NCI-H2196 (cell line): ENCODE data around the gene CA11.

Experiments used
- DNase-seq: peaks from one replicate; lab custom pipeline; 2025; ENCODE audit not compliant: unreplicated experiment; lab: John Stamatoyannopoulos, UW

Gene CA11

GRCh38 chr19:48614436-48615230, 31.4 kb downstream of the CA11 start, which contains the start of gene FAM83E:
TSS of gene FAM83E (minus strand) at chr19:48615076. CDS start at chr19:48613372, 1,704 bp downstream.
- DNase-seq = no peak

- DNase-seq = no peak
Observed at GRCh38 chr19:48613852-48614435, 32.0 kb downstream of the CA11 start.

GRCh38 chr19:48613024-48613851, 32.7 kb downstream of the CA11 start:
- no peak for DNase-seq

GRCh38 chr19:48611872-48612271, 34.1 kb downstream of the CA11 start:
- DNase-seq = no peak

- DNase-seq = no peak
Observed at GRCh38 chr19:48609571-48610108, 36.3 kb downstream of the CA11 start.

- peak; percentile 52 for DNase-seq
Observed at GRCh38 chr19:48608798-48609263, 37.2 kb downstream of the CA11 start.

- DNase-seq = no peak
Observed at GRCh38 chr19:48607359-48607755, 38.6 kb downstream of the CA11 start.

GRCh38 chr19:48606463-48607358, 39.3 kb downstream of the CA11 start, which contains the start of gene SPACA4:
TSS of gene SPACA4 (plus strand) at chr19:48606742. CDS start at chr19:48606979, 237 bp downstream.
- DNase-seq = no peak

GRCh38 chr19:48603850-48604249, 42.1 kb downstream of the CA11 start:
- DNase-seq = no peak

- no peak for DNase-seq
Observed at GRCh38 chr19:48603449-48603848, 42.5 kb downstream of the CA11 start.

- no peak for DNase-seq
Observed at GRCh38 chr19:48603001-48603400, 43.0 kb downstream of the CA11 start.

- no peak for DNase-seq
Observed at GRCh38 chr19:48600679-48601417, 45.1 kb downstream of the CA11 start.

GRCh38 chr19:48598996-48599700, 46.8 kb downstream of the CA11 start:
- no peak for DNase-seq

GRCh38 chr19:48596679-48597465, 49.1 kb downstream of the CA11 start:
- DNase-seq = no peak

- DNase-seq = no peak
Observed at GRCh38 chr19:48596237-48596636, 49.8 kb downstream of the CA11 start.

GRCh38 chr19:48595833-48596232, 50.2 kb downstream of the CA11 start:
- no peak for DNase-seq

- DNase-seq = no peak
Observed at GRCh38 chr19:48595171-48595570, 50.8 kb downstream of the CA11 start.

- no peak for DNase-seq
Observed at GRCh38 chr19:48591021-48591420, 55.0 kb downstream of the CA11 start.
